Neutrophil (primary cell): Measurements from ENCODE around the gene CAMTA1.

Experiments used
- H3K27ac ChIP-seq: fragments of 200-600 bp; sonication (generic); 2 replicates; pipeline ENCODE4 v1.5.1; 2016; ENCODE audit warnings: mild to moderate bottlenecking, moderate library complexity
- H3K27me3 ChIP-seq: fragments of 200-600 bp; sonication (generic); 2 replicates; pipeline ENCODE4 v1.6.0; 2016; ENCODE audit warnings: mild to moderate bottlenecking
- H3K36me3 ChIP-seq: fragments of 200-600 bp; sonication (generic); 2 replicates; pipeline ENCODE4 v1.5.1; 2017
- H3K4me1 ChIP-seq, 2 experiments: fragments of 200-600 bp in 1 of 2; sonication (generic) in 1 of 2; 1 replicate in 1 of 2; 2 replicates in 1 of 2; pipeline versions ENCODE4 v1.5.1 to v1.6.1; 2013 to 2016; ENCODE audit warnings: low read depth in 1 of 2, low read length in 1 of 2, mild to moderate bottlenecking in 1 of 2, moderate library complexity in 1 of 2; ENCODE audit not compliant: control insufficient read depth in 1 of 2, insufficient read depth in 1 of 2
- H3K4me3 ChIP-seq, 2 experiments: fragments of 200-600 bp in 1 of 2; sonication (generic) in 1 of 2; 1 replicate in 1 of 2; 2 replicates in 1 of 2; pipeline ENCODE4 v1.5.1; 2013 to 2016; ENCODE audit warnings: low read depth in 1 of 2, low read length in 1 of 2, mild to moderate bottlenecking in 1 of 2, moderate library complexity in 1 of 2
- H3K9me3 ChIP-seq: fragments of 200-600 bp; sonication (generic); 2 replicates; pipeline ENCODE4 v1.5.1; 2016
- TF ChIP-seq, protein P1 (sequence below): fragments of 200-600 bp; sonication (generic); IDR thresholded peaks from 2 replicates; pipeline ENCODE4 v1.5.1; 2016; ENCODE audit warnings: antibody characterized with exemption

CAMTA1 gene

GRCh38 chr1:7107109-7107830, 322.0 kb downstream of the CAMTA1 start:
- TF ChIP-seq, protein P1, sequence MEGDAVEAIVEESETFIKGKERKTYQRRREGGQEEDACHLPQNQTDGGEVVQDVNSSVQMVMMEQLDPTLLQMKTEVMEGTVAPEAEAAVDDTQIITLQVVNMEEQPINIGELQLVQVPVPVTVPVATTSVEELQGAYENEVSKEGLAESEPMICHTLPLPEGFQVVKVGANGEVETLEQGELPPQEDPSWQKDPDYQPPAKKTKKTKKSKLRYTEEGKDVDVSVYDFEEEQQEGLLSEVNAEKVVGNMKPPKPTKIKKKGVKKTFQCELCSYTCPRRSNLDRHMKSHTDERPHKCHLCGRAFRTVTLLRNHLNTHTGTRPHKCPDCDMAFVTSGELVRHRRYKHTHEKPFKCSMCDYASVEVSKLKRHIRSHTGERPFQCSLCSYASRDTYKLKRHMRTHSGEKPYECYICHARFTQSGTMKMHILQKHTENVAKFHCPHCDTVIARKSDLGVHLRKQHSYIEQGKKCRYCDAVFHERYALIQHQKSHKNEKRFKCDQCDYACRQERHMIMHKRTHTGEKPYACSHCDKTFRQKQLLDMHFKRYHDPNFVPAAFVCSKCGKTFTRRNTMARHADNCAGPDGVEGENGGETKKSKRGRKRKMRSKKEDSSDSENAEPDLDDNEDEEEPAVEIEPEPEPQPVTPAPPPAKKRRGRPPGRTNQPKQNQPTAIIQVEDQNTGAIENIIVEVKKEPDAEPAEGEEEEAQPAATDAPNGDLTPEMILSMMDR = no peak
- H3K4me3 ChIP-seq = no peak overlapping the region
- H3K27ac ChIP-seq = no peak overlapping the region
- no peaks in the 10 kb centered on the region for H3K36me3 ChIP-seq
- no peaks in the 10 kb centered on the region for H3K4me1 ChIP-seq
- H3K9me3 ChIP-seq = no peaks in the 10 kb centered on the region
- peaks cover 1% of the 10 kb centered on the region for H3K27me3 ChIP-seq

DNA sequence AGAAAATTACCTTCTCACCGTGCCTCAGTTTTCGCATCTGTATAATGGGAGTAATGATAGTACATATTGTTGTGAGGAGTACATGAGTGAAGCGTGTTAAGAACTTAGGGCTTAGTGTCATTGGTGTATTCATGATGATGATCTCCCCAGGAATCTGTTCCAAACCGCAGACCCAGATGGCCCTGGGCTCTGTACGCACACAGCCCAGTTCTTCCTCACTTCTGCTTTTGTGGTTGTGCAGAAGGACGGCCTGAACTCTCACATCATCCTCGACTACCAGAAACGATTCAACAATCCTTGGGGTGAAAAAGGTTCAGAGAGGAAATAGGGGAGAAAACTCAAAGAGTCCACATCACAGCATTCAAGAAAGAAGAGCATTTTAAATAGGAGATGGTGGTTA, 323.0 kb downstream of the CAMTA1 start:
- H3K4me1 ChIP-seq = no peaks in the 10 kb centered on the region
- peaks cover 4% of the 10 kb centered on the region for H3K27me3 ChIP-seq
- H3K27ac ChIP-seq = no peak overlapping the region
- H3K4me3 ChIP-seq = no peak overlapping the region
- no peaks in the 10 kb centered on the region for H3K36me3 ChIP-seq
- no peaks in the 10 kb centered on the region for H3K9me3 ChIP-seq
- TF ChIP-seq, protein P1 = no peak

DNA sequence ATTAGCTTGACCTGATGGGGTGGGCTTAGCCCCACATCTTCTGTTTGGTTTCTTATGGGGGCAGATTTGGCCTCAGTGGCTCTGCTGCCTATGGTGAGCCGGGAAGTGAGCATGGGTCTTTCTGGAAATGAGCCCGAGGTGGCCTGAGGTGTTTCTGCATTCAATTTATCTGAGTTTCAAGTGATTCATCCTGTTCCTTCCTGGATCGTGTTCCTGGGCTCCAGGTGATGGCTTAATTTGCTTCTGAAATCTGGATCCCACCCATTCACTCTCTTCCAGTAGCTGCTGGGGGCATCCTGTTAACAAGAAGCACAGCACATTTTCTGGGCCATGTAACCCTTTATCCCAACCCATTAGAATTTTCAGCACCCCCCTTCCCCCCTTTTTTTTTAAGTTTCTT, 324.6 kb downstream of the CAMTA1 start:
- H3K4me3 ChIP-seq = no peak overlapping the region
- no peaks in the 10 kb centered on the region for H3K9me3 ChIP-seq
- TF ChIP-seq, protein P1 = no peak
- H3K36me3 ChIP-seq = no peaks in the 10 kb centered on the region
- H3K4me1 ChIP-seq = no peaks in the 10 kb centered on the region
- no peak overlapping the region for H3K27ac ChIP-seq
- H3K27me3 ChIP-seq = peaks cover 4% of the 10 kb centered on the region

- Histone ChIP-seq H3K4me1 (no peaks in the 10 kb centered on the region), H3K27me3 (peaks cover 4% of the 10 kb centered on the region), H3K36me3 (no peaks in the 10 kb centered on the region), H3K4me3 (no peak overlapping the region), H3K9me3 (no peaks in the 10 kb centered on the region), H3K27ac (no peak overlapping the region)
- TF ChIP-seq, protein P1 = no peak
Measured at GRCh38 chr1:7110321-7110720, 325.1 kb downstream of the CAMTA1 start.

- H3K27ac ChIP-seq = no peak overlapping the region
Measured at GRCh38 chr1:7111853-7112252, 326.6 kb downstream of the CAMTA1 start.

More at GRCh38 chr1:7111853-7112252, 326.6 kb downstream of the CAMTA1 start:
- Histone ChIP-seq H3K9me3 (no peaks in the 10 kb centered on the region), H3K4me1 (no peaks in the 10 kb centered on the region), H3K4me3 (no peak overlapping the region), H3K27me3 (peaks cover 4% of the 10 kb centered on the region), H3K36me3 (no peaks in the 10 kb centered on the region)
- TF ChIP-seq, protein P1 = no peak
